Left ventricle myocardium inferior (tissue), 1 donor: ENCODE results near the gene LRIG1. TPM values are rescaled to one million over a fixed set of nuclear protein-coding genes. Genes with fewer than 3 reads are reported as not detected.

Experiments
- DNase-seq: peaks from one replicate; pipeline ENCODE4 v3.0.0-alpha.2; 2020
- H3K27ac ChIP-seq: fragments of 200-600 bp; replicated peaks from 2 replicates; pipeline ENCODE4 v1.8.0; 2021
- H3K27me3 ChIP-seq: fragments of 200-600 bp; 2 replicates; pipeline ENCODE4 v1.8.0; 2021; ENCODE audit warnings: low read depth
- H3K36me3 ChIP-seq: fragments of 200-600 bp; 2 replicates; pipeline ENCODE4 v1.8.0; 2021
- H3K4me1 ChIP-seq: fragments of 200-600 bp; 2 replicates; pipeline ENCODE4 v1.8.0; 2021
- H3K4me3 ChIP-seq: fragments of 200-600 bp; 2 replicates; pipeline ENCODE4 v1.8.0; 2021; ENCODE audit warnings: mild to moderate bottlenecking, moderate library complexity
- H3K9me3 ChIP-seq: fragments of 200-600 bp; replicated peaks from 2 replicates; pipeline ENCODE4 v1.8.0; 2021
- CTCF ChIP-seq: fragments of 200-600 bp; IDR thresholded peaks from 2 replicates; pipeline ENCODE4 v1.8.0; 2021; ENCODE audit warnings: antibody characterized with exemption, mild to moderate bottlenecking, borderline replicate concordance
- intact Hi-C: fragments of 100-400 bp; cut with micrococcal nuclease; formaldehyde crosslinking; loops from one replicate; pipeline ENCODE4 v1.11.0; 2022
- total RNA-seq: library from RNA; stranded (reverse); fragmentation: NEBNext Ultra II Directional; extraction: Animal tissue kit (Norgen Biotek cat#: 25700); gene quantifications from one replicate; pipeline ENCODE4 v1.2.1, GENCODE V29; 2021
- donor health status: DM: no; HTN: yes; CAD: no; lungs with severe emphysema.

The LRIG1 gene
- total RNA-seq, 1 donor from 2014 or later, result 137 TPM

- no peak for DNase-seq
- no peaks in the 10 kb centered on the region for H3K27me3 ChIP-seq
- H3K9me3 ChIP-seq, result no peaks in the 10 kb centered on the region
- intact Hi-C loops, result no loop called here
- peak overlapping the region; percentile 57 for H3K27ac ChIP-seq
- H3K4me1 ChIP-seq, result peaks cover 53% of the 10 kb centered on the region
- H3K36me3 ChIP-seq, result peaks cover 71% of the 10 kb centered on the region
- TF ChIP-seq CTCF, result no peak
- H3K4me3 ChIP-seq, result no peak overlapping the region
These were observed 107.4 kb downstream of the LRIG1 start for GRCh38 chr3:66393333-66394005.

GRCh38 chr3:66392966-66393332, 107.9 kb downstream of the LRIG1 start:
- intact Hi-C loops, result no loop called here
- DNase-seq, result no peak
- no peak for TF ChIP-seq CTCF
- H3K4me1 ChIP-seq, result peaks cover 47% of the 10 kb centered on the region
- H3K9me3 ChIP-seq, result no peaks in the 10 kb centered on the region
- H3K4me3 ChIP-seq, result no peak overlapping the region
- no peaks in the 10 kb centered on the region for H3K27me3 ChIP-seq
- H3K27ac ChIP-seq, result peak overlapping the region; percentile 57
- peaks cover 70% of the 10 kb centered on the region for H3K36me3 ChIP-seq

GRCh38 chr3:66392512-66392911, 108.3 kb downstream of the LRIG1 start:
- DNase-seq, result no peak
- Histone ChIP-seq H3K4me1 (peaks cover 43% of the 10 kb centered on the region), H3K9me3 (no peaks in the 10 kb centered on the region), H3K27ac (peak overlapping the region; percentile 57), H3K27me3 (no peaks in the 10 kb centered on the region), H3K4me3 (no peak overlapping the region), H3K36me3 (peaks cover 66% of the 10 kb centered on the region)
- intact Hi-C loops, result no loop called here
- no peak for TF ChIP-seq CTCF

- H3K4me3 ChIP-seq, result no peak overlapping the region
- H3K36me3 ChIP-seq, result peaks cover 61% of the 10 kb centered on the region
- H3K27ac ChIP-seq, result no peak overlapping the region
- no peaks in the 10 kb centered on the region for H3K27me3 ChIP-seq
- no peak for DNase-seq
- H3K4me1 ChIP-seq, result peaks cover 37% of the 10 kb centered on the region
- H3K9me3 ChIP-seq, result no peaks in the 10 kb centered on the region
- intact Hi-C loops, result no loop called here
- TF ChIP-seq CTCF, result no peak
These were observed 110.8 kb downstream of the LRIG1 start for GRCh38 chr3:66390013-66390412.

- H3K36me3 ChIP-seq, result peaks cover 68% of the 10 kb centered on the region
- no peaks in the 10 kb centered on the region for H3K27me3 ChIP-seq
- DNase-seq, result no peak
These were observed 113.7 kb downstream of the LRIG1 start for GRCh38 chr3:66386925-66387650.

More at GRCh38 chr3:66386925-66387650, 113.7 kb downstream of the LRIG1 start:
- no peaks in the 10 kb centered on the region for H3K9me3 ChIP-seq
- no peak overlapping the region for H3K4me3 ChIP-seq
- H3K4me1 ChIP-seq, result peaks cover 7% of the 10 kb centered on the region
- no peak for TF ChIP-seq CTCF
- H3K27ac ChIP-seq, result no peak overlapping the region
- intact Hi-C loops, result no loop called here
